ENCODE results near the gene RBM10.

DNA sequence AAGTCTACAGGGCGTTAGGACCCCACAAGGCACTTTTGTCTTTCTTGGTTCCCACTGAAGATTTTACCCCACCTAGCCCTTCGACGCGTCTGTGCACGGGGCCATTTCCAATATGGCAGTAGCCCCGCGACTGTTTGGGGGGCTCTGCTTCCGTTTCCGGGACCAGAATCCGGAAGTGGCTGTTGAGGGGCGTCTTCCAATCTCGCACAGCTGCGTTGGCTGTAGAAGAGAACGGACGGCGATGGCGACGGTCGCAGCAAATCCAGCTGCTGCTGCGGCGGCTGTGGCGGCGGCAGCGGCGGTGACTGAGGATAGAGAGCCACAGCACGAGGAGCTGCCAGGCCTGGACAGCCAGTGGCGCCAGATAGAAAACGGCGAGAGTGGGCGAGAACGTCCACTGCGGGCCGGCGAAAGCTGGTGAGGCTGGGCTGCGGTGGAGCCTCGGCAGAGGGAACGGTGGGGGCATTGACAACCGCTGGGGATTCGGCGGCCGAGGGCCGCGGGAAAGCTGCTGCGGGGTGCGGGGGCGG is 87.8 kb downstream of the RBM10 start, which contains the start of gene USP11:
- TF ChIP-seq EP300 (IDR thresholded peaks at IDR 0.05) (no peak), POLR2A (IDR thresholded peaks at IDR 0.05) (peak; percentile 82)
- TF ChIP-seq, protein P1, sequence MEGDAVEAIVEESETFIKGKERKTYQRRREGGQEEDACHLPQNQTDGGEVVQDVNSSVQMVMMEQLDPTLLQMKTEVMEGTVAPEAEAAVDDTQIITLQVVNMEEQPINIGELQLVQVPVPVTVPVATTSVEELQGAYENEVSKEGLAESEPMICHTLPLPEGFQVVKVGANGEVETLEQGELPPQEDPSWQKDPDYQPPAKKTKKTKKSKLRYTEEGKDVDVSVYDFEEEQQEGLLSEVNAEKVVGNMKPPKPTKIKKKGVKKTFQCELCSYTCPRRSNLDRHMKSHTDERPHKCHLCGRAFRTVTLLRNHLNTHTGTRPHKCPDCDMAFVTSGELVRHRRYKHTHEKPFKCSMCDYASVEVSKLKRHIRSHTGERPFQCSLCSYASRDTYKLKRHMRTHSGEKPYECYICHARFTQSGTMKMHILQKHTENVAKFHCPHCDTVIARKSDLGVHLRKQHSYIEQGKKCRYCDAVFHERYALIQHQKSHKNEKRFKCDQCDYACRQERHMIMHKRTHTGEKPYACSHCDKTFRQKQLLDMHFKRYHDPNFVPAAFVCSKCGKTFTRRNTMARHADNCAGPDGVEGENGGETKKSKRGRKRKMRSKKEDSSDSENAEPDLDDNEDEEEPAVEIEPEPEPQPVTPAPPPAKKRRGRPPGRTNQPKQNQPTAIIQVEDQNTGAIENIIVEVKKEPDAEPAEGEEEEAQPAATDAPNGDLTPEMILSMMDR (IDR thresholded peaks at IDR 0.05): no peak
